GM18861 (cell line): ENCODE data around the gene MAOB.
A peak's percentile ranks its signal among the peaks of the same experiment; 100 is the strongest.
"Not testable (repeated sequence)": the region's sequence is repeated elsewhere in the genome, so short reads cannot be mapped to it uniquely, and the experiment has no call there.

Experiments used
- ATAC-seq: cut with Tn5 transposase; IDR thresholded peaks from one replicate; pipeline ENCODE4 v1.9.1; 2021; ENCODE audit not compliant: unreplicated experiment

Gene MAOB

DNA sequence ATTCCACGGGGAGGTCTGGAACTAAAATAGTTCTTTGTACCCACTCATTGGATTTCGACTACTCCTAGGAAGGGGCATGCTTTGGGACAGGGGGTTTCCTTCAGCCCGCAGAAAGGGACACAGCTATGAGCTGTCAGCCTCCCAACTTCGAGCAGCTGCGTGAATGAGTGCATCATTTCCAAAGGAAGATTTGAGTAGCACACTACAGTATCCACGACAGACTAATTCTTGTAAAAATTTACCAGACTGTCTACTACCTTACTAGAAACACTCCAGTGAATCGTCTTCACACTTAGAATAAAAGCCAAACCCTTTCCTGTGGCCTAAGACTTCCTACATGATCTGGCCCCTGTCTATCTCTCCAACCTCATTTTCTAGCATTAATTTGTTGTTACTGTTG is 124.2 kb downstream of the MAOB start:
- no peak for ATAC-seq

DNA sequence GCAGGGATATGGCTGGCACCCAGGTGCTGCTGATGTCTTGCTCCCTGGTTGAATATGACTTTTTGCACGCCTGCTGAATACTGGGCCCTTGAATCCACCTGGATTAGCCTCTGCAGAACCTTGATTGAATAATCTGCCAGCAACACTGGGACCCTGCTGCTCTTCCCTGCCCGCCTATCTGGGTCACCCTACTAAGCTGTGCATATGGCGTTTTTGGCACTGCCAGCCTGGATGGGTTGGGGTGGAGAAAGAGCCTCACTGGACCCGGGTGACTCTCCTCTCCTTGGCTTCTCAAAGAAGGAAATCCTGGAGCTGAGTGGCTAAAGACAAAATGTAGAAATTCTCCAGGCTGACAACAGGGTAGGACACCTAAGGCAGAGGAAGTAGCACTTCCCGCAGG is 126.2 kb downstream of the MAOB start:
- ATAC-seq: no peak

DNA sequence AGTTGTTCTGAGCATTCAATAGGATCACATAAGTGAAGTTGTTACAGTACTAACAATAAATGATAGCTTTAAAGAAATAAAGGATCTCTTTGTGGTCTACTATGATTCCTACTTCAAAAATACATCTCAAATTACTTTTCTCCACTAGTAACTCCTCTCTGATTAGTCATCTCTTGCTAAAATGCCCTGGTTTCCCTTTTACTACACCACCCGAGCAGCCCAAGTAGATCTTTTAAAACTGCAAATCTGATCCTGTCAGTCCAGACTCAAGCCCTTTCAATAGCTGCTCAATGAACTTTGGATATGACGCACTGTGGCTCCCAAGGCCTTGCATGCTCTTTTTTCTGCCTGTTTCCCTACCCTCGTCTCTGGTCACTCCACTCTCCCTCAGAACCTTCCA is 128.6 kb downstream of the MAOB start:
- no peak for ATAC-seq

DNA sequence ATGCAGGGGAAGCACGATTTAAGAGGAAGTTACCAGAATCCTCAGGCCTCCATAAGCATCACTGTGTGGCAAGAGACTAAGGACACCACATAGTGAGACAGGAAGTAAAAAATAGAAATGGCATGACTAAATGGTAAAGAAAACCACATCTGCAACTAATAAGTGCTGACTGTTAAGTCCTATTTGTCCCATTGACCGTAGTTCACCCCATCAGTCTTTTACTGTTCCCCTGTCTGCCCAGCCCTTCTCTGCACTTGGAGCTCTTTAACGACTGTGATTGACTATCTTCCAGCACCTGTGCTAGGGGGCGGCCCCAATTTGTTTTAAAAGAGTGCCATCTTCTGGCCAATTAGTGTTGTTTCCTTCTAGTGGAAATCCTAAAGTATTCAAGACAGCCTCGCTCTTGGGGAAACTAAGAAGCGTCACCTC is 132.0 kb downstream of the MAOB start:
- peak; percentile 80 for ATAC-seq

DNA sequence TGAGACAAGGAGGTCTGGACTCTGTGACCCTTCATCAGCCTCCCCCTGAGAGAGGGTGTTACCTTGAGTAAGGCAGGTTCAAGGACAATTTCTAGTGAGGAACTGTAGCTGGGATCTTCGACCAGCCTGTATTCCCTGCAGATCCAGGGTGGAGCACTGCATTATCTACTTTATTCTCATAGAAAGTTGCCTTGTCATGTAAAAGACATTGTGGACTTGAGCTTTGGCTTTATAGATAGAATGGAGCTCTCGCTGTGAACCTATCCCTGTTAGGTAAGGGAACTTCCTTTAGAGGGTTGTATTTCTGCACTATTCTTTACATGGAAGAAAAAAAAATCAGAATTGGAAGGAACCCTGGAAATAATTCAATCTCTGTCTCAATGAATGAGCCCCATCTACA is 134.8 kb downstream of the MAOB start:
- no peak for ATAC-seq

DNA sequence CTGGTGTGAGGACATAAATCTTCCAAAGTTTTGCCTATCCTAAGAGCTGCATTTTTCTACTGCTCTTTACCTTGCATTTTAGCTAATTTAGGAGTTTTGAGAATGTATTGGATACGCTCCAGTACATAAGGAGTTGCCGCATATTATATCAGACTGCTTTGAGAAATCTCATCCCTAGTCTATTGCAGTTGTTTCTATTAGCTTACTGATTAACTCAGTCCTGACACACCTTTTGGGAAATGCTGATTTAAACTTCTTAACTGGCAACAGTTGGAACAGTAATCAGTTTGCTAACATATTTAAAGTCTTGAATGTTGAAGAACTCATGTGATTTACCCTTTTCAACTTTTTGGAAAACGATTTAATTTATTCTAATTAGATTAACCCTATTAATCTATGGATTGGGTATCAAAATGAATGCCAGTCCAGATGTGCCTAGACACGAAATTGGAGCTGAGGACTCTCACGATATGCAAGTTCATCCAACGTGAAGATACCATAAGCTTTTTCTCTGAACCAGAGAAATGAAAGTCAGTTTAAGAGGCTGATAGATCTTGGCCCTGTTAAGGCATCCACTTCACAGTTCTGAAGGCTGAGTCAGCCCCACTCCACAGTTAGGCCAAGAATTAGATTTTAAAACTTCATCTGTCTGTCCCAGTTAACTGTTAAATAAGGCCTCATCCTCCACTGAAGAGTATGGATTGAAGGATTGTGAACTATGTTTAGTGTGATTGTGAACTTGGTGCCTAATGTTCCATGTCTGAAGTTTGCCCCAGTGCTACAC is 136.1 kb downstream of the MAOB start:
- no peak for ATAC-seq

DNA sequence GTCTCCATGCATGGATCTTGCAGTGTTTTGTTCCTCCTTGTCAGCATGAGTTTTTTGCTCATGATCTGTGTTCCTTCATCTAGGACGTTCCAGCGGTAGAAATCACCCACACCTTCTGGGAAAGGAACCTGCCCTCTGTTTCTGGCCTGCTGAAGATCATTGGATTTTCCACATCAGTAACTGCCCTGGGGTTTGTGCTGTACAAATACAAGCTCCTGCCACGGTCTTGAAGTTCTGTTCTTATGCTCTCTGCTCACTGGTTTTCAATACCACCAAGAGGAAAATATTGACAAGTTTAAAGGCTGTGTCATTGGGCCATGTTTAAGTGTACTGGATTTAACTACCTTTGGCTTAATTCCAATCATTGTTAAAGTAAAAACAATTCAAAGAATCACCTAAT is 138.0 kb downstream of the MAOB start:
- no peak for ATAC-seq

DNA sequence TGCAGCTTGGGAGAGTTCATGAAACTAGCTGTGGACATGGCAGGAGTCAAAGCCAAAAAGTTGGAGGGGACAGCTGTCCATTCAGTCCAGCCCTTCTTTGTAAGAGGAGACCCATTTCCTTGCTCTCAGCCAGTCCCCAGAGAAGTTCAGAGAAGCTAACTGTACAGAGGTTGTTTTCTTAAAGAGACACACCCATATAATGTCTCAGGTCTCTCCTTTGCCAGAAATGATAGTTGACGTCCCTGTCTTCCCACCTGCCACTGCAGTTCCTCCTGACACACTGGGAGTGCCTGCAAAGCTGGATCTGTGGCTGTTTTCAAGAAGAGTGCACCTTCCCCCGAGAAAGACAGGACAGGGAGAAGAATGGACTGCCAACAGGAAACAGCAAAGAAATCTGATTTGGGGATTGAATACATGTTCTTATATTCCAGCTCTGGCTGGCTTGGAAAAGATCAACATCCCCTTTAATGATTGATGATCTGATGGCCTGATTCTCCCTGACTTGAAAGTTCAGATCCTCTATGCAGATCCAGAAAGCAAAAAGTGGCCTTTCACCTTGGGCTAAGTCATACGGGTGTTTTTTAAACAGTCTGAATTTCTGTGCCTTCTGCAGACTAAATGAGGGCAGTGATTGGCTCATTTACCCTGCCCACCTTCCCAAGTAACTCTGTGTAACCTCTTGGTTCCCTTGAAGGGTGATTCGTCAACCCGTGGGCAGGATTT is 139.0 kb downstream of the MAOB start:
- ATAC-seq: no peak

DNA sequence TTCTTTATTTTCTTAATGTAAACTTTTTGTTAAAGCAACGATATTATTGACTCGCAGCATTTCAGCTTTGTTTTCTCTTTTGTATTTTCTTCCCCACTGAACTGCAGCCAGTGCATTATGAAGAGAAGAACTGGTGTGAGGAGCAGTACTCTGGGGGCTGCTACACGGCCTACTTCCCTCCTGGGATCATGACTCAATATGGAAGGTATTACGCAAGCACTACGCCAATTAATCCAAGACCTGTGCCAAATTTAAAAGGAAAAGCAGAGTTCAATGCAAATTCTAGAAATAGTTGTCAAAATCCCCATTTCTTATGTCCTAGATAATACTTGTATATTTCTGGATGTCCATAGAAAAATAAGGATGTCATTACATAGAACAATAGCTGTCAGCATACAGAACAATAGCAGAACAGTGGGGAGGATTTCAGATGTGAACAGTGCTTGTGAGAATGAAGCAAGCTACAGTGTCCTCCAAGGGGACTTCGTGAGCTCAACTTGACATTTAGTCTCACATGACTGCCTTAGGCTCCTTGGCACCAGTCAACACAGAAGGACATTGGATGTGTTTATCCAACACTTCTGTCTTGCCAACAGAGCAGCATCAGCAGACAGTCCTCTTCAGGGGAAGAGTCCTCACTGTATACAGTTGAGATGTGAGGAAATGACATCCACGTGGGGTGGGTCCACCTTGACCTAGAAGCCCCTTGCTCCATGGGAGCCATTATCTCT is 140.2 kb downstream of the MAOB start:
- no peak for ATAC-seq

DNA sequence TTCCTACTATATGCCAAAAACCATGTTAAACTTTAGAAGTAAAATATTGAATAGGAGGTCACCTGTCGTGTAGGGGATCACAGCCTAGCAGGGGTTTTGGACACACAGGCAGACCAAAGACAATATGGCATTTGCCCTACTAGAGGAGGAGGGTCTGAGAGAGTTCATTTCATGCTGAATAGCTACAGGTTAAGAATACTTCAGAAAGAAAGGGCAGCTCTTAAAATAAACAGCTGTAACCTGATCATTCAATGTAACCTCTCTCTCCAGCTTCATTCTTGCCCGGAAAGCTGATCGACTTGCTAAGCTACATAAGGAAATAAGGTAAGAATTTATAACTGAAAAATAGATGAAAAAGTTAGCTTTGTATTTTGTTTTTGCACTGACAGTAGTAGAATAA is 146.3 kb downstream of the MAOB start:
- ATAC-seq: no peak

DNA sequence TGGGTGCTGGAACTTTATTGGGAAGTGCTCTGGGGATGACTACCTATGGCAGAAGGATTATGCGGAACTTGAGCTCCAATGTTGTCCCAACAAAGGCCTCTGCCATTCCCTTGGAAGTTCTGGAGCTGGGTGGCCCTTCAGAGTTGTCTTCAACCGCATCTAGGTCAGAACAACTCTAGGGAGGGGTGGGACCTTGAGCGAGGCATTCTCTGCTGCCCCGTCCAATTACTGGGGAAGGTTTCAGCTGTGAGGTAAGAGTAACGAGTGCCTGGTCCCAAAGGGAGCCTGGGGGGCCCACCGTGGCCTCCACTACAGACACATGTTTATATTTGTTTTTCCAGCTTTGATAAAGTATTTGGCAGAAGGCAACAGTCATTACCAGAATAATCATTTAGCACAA is 146.7 kb downstream of the MAOB start:
- no peak for ATAC-seq

DNA sequence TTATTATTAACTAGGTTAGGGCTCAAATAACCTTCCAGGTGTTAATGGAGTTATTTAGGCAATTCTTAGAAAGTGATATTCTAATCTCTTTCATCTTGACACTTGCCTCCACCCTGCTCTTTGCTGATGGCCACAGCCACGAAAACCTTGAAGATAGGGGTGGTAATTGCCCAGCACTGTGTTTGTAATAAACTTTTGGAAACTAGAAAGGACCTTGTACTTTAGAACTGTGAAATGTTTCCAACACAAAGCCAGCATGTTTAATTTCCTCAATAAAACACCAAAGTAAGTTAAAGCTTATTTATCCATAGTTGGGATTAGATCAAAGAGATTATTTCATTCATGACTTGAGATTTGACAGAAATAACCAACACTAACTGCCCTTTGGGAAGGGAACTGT is 147.8 kb downstream of the MAOB start:
- no peak for ATAC-seq

DNA sequence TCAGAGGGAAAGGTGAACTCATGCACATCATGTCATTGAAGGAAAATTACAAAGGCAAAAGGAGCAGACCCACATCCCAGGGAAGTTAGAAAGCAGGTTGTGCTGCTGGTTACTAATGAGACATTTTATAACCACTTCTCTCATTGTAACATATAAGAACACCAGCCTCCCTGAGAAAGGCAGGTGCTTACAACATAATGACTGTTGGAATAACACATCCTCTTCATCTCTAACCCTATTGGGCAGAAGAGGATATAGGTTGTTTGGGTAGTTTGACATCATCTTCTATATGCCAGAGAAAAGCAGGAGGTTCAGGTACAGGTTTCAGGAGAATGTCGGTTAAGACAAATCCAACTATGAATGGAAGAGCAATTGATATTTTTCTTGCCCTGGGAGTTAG is 148.6 kb downstream of the MAOB start:
- ATAC-seq: no peak

DNA sequence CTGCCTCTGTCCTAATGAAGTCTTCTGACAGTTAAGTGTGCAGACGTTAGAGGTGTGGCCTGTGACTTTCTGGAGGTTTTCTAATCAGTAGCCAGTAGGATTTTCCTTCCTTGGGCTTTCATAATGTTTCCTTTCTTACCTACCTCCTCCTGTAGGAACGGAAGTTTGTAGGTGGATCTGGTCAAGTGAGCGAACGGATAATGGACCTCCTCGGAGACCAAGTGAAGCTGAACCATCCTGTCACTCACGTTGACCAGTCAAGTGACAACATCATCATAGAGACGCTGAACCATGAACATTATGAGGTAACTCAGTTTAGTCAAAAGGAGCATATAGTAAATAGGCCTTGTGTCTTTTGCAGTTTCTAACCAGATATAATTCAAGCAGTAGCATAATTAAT is 151.2 kb downstream of the MAOB start:
- no peak for ATAC-seq

DNA sequence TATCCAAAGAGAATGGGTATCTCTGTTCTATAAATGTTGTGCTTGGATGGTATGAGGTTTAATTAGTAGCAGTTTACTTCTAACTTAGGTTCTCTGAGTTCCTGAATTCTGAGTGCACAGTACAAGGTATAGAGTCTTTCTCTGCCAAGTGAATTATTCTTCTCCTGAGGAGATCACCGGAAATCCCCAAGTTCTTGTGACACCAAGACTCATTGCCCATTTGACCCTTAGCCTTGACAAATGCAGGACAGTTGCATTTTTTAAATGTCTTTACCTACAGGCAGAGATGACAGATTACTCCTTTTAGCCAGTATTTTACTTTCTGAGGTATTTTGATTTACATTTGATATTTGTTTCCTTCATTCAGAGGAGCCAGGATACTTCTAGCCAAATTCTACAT is 153.3 kb downstream of the MAOB start:
- no peak for ATAC-seq

DNA sequence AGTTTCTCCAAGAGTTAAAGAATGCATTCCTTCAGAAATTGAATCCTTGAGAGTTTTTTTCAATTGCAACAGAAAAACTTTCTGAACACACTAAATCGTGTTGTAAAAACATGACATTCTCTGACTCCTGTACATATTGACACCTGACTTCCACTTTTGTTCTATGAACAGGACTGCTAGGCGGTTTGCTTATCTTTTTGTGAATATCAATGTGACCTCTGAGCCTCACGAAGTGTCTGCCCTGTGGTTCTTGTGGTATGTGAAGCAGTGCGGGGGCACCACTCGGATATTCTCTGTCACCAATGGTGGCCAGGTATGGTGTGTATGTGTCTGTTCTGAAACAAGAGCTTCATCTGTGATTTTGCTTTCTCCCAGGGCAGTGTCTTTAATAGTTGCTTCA is 154.2 kb downstream of the MAOB start:
- no peak for ATAC-seq

DNA sequence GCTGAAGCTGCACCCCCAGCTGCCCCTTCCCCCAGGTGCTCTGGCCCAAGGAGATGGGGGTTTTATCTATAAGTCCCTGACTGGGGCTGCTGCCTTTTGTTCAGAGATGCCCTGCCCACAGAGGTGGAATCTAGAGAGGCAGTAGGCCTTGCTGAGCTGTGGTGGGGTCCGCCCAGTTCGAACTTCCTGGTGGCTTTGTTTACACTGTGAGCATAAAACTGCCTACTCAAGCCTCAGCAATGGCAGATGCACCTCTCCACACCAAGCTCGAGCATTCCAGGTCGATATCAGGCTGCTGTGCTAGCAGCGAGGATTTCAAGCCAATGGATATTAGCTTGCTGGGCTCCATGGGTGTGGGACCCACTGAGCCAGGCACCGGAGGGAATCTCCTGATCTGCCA is 155.0 kb downstream of the MAOB start:
- ATAC-seq: not testable (repeated sequence)

DNA sequence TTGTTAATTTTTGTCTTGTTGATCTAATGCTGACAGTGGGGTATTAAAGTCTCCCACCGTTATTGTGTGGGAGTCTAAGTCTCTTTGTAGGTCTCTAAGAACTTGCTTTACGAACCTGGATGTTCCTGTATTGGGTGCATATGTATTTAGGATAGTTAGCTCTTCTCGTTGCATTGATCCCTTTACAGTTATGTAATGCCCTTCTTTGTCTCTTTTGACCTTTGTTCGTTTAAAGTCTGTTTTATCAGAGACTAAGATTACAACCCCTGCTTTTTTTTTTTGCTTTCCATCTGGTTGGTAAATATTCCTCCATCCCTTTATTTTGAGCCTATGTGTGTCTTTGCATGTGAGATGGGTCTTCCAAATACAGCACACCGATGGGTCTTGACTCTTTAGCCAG is 157.0 kb downstream of the MAOB start:
- ATAC-seq: not testable (repeated sequence)

DNA sequence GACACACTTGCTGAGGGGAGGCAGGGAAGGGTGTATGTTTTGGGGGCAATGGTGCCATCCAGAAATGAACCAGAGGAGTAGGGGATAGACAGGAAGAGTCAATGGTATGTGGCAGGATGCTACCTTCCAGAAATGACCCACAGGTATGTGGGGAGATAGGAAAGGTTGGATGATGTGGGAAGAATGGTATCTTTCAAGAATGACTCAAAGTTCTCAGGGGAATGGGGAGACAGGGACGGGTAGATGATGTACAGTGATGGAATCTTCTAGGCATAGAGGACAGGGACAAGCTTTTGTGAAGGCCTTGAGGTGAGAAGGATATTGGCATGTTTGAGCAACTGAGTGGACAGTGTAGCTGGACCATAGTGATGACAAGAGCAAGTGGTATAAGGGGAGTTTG is 161.3 kb downstream of the MAOB start:
- no peak for ATAC-seq

DNA sequence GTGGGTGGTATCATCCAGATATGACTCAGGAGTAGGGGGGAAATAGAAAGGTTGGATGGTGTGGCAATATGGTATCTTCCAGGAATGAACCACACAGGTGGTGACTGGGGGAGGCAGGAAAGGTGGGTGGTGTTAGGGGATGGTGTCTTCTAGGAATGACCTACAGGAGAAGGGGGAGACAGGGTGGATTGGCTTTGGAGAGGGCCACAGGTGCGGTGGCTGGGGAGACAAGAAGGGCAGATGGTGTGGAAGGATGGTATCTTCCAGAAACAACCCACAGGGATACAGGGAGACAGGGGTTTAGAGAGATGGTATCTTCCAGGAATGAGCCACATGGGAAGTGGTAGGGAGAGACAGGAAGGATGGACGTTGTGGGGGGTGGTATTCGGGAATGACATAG is 162.2 kb downstream of the MAOB start:
- ATAC-seq: no peak

DNA sequence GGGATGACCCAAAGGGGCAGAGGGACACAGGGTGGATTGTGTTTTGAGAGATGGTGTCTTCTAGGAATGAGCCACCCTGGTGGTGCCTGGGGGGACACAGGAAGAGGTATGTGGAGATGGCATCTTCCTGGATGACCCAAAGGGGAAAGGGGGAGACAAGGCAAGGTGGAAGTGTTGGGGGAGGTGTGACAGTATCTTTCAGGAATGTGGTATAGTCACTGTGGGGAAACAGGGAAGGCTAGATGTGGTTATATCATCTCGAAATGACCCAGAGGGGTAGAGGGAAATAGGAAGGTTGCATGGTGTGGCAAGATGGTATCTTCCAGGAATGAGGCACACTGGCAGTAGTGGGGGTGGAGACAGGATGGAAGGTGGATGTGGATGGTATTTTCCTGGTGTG is 163.3 kb downstream of the MAOB start:
- ATAC-seq: no peak

DNA sequence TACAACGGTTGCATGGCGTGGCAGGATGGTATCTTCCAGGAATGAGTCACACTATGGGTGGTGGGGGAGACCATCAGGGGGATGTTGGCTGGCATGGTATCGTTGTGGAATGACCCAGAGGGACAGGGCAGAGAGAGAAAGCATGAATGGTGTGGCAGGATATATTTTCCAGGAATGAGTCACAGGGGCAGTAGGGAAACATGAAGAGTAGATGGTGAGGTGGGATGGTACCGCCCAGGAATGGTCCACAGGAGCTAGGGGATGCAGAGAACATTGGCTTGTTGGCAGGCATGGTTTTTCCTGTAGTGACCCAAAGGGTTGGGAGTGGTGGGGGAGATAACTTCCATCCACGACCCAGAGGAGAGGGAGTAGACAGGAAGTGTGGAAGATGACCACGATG is 163.7 kb downstream of the MAOB start:
- ATAC-seq: no peak
